Adrenal gland (tissue), 12 donors: ENCODE measurements around the gene UBE2J2. TPM values are rescaled to one million over a fixed set of nuclear protein-coding genes. Genes with fewer than 3 reads are reported as not detected.
A peak's percentile ranks its signal among the peaks of the same experiment; 100 is the strongest.

Experiments
- DNase-seq, 7 donors: peaks; one replicate each; pipeline ENCODE4 v3.0.0-alpha.2; 2019 to 2020
- H3K27ac ChIP-seq, 5 donors: fragments of 200-600 bp; sonication (generic) in 4 of 5; 1 replicate in 3 of 5; 2 replicates in 2 of 5; pipeline versions ENCODE4 v1.5.1 to v1.8.0; 2016 to 2020; ENCODE audit warnings: mild to moderate bottlenecking in 1 of 5
- H3K27me3 ChIP-seq: fragments of 200-600 bp; 2 replicates; pipeline ENCODE4 v1.8.0; 2021
- H3K36me3 ChIP-seq, 2 donors: fragments of 200-600 bp; replicated peaks in 1 of 2; 1 replicate in 1 of 2; 2 replicates in 1 of 2; pipeline versions ENCODE4 v1.5.1 to v1.8.0; 2018 to 2022
- H3K4me1 ChIP-seq, 2 donors: fragments of 200-600 bp; replicated peaks in 1 of 2; 1 replicate in 1 of 2; 2 replicates in 1 of 2; pipeline versions ENCODE4 v1.5.1 to v1.8.0; 2018 to 2021
- H3K4me3 ChIP-seq, 4 donors: fragments of 200-600 bp; sonication (generic) in 3 of 4; one replicate each; pipeline ENCODE4 v1.5.1; 2016 to 2018
- H3K9me3 ChIP-seq, 3 donors: fragments of 200-600 bp; sonication (generic) in 1 of 3; replicated peaks in 1 of 3; 1 replicate in 2 of 3; 2 replicates in 1 of 3; pipeline versions ENCODE4 v1.5.1 to v1.8.0; 2016 to 2021
- POLR2A ChIP-seq, 2 donors: fragments of 450-650 bp; IDR thresholded peaks; one replicate each; pipeline ENCODE4 v1.6.1; 2017; ENCODE audit warnings: antibody characterized with exemption in 2 of 2, mild to moderate bottlenecking in 2 of 2, moderate library complexity in 1 of 2
- WGBS, 4 donors: extraction: QIAGEN DNeasy Blood & Tissue Kit in 2 of 4; methylation state at CpG; one replicate each; pipeline versions ENCODE4 v1.1.5 to v1.1.7; 2013 to 2017; 5-methylcytosine and 5-hydroxymethylcytosine counted together
- intact Hi-C, 2 donors: fragments of 100-400 bp; cut with DNase I; formaldehyde crosslinking; loops; one replicate each; pipeline versions ENCODE4 v1.14.1 to v1.15.0; 2022 to 2023
- polyA plus RNA-seq, 3 donors: library from polyadenylated mRNA; stranded (reverse); fragments of 200-250 nt in 2 of 3; fragments of 350-450 nt in 1 of 3; fragmentation: Illumina TruSeq in 1 of 3; extraction: RNeasy Lipid Tissue Mini Kit (QIAGEN cat#74804) in 1 of 3; gene quantifications; one replicate each; pipeline ENCODE4 v1.2.3, GENCODE V29; 2013 to 2014
- total RNA-seq, 9 donors: library from RNA; depleted of rRNA in 4 of 9; stranded (reverse); fragments of >200 nt in 4 of 9; fragments of 120-200 nt in 1 of 9; fragmentation: NEBNext Ultra II Directional in 1 of 9; extraction: Animal tissue kit (Norgen Biotek cat#: 25700) in 1 of 9; gene quantifications; one replicate each; pipeline versions ENCODE4 v1.1.0 to v1.2.4, GENCODE V29; 2013 to 2023
- TF ChIP-seq, protein P1 (sequence below), 6 experiments: fragments of 450-650 bp in 4 of 6; fragments of 200-600 bp in 2 of 6; sonication (generic) in 1 of 6; IDR thresholded peaks; 1 replicate in 5 of 6; 2 replicates in 1 of 6; pipeline versions ENCODE4 v1.5.1 to v1.8.0; 2016 to 2021; ENCODE audit warnings: antibody characterized with exemption in 6 of 6, mild to moderate bottlenecking in 2 of 6, moderate library complexity in 1 of 6
- donor health status: healthy with polysubstance abuse.
- donor health status: Bipolar disorder and iron deficiency.
- donor health status: DM: yes; HTN: yes; CAD: no.
- donor health status: DM: no; HTN: no; CAD: no.
- donor health status: DM: no; HTN: no; CAD: no.
- donor health status: DM: yes; HTN: yes; CAD: no.

UBE2J2 gene
- total and polyA plus RNA-seq, 12 donors: 30.1 to 74.4 (median 49.8) TPM

GRCh38 chr1:1307261-1307922 is 33.7 kb upstream of the UBE2J2 start:
- WGBS, 4 donors: 0 to 2% (median 1%) methylated on average over 10 to 80 of the region's 83 CpGs
- no peaks in the 10 kb centered on the region for H3K9me3 ChIP-seq
- TF ChIP-seq, protein P1, sequence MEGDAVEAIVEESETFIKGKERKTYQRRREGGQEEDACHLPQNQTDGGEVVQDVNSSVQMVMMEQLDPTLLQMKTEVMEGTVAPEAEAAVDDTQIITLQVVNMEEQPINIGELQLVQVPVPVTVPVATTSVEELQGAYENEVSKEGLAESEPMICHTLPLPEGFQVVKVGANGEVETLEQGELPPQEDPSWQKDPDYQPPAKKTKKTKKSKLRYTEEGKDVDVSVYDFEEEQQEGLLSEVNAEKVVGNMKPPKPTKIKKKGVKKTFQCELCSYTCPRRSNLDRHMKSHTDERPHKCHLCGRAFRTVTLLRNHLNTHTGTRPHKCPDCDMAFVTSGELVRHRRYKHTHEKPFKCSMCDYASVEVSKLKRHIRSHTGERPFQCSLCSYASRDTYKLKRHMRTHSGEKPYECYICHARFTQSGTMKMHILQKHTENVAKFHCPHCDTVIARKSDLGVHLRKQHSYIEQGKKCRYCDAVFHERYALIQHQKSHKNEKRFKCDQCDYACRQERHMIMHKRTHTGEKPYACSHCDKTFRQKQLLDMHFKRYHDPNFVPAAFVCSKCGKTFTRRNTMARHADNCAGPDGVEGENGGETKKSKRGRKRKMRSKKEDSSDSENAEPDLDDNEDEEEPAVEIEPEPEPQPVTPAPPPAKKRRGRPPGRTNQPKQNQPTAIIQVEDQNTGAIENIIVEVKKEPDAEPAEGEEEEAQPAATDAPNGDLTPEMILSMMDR (IDR thresholded peaks at IDR 0.05): no peak
- peak; percentile 49 to 51 for TF ChIP-seq POLR2A (IDR thresholded peaks at IDR 0.05)
- H3K27me3 ChIP-seq: no peaks in the 10 kb centered on the region
- H3K36me3 ChIP-seq: peaks cover 0 to 25% of the 10 kb centered on the region in 2 donors
- peak overlapping the region in 4 of 5 donors; percentile 4 to 96 (median 87) for H3K27ac ChIP-seq
- DNase-seq: peak in 4 of 7 donors; percentile 44 to 61 (median 48)
- H3K4me1 ChIP-seq: peaks cover 40 to 45% of the 10 kb centered on the region in 2 donors
- H3K4me3 ChIP-seq: peak overlapping the region in 3 of 4 donors; percentile 32 to 97 (median 56)
- intact Hi-C loops: no loop called here

DNA sequence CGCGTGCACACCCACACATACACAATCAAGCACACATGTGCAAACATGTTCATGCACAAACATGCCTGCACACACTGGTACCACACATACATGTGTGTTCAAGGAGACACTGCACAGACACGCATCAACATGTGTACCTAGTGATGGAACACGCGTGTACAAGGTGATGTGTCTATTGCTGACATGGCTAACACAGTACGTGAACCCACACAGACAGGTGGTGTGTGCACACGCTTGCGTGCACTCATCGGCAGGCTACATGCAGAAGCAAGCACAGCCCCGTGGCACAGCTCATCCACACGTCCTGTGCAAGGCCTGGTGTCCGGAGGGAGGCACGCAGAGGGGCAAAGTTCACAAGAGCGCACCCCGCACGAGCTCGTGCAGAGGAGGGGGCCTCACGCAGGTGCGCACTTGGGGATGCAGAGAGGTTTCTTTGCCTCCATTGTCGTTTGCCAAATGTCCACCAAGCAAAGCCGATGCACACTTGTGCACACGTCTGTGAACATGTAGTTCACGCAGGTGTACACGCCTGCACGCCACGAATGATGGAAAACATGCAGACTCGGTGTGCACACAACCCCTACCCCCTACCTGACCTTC is 33.1 kb upstream of the UBE2J2 start:
- intact Hi-C loops: no loop called here
- peaks cover 0 to 19% of the 10 kb centered on the region in 2 donors for H3K36me3 ChIP-seq
- no peak for DNase-seq
- TF ChIP-seq POLR2A (IDR thresholded peaks at IDR 0.05): no peak
- TF ChIP-seq, protein P1 (IDR thresholded peaks at IDR 0.05): no peak
- H3K4me3 ChIP-seq: peak overlapping the region in 3 of 4 donors; percentile 32 to 97 (median 56)
- H3K27ac ChIP-seq: peak overlapping the region in 1 of 5 donors; percentile 96
- peaks cover 40 to 45% of the 10 kb centered on the region in 2 donors for H3K4me1 ChIP-seq
- H3K9me3 ChIP-seq: no peaks in the 10 kb centered on the region
- H3K27me3 ChIP-seq: no peaks in the 10 kb centered on the region
- 28 to 50% (median 33%) methylated on average over 12 to 27 of the region's 27 CpGs for whole genome bisulfite sequencing, 4 donors

GRCh38 chr1:1306070-1306660 is 32.5 kb upstream of the UBE2J2 start:
- no peaks in the 10 kb centered on the region for H3K9me3 ChIP-seq
- H3K4me1 ChIP-seq: peaks cover 40 to 45% of the 10 kb centered on the region in 2 donors
- peak overlapping the region in 1 of 4 donors; percentile 97 for H3K4me3 ChIP-seq
- H3K27me3 ChIP-seq: no peaks in the 10 kb centered on the region
- H3K27ac ChIP-seq: peak overlapping the region in 3 of 5 donors; percentile 37 to 93 (median 87)
- 19 to 36% (median 30%) methylated on average over 6 to 11 of the region's 11 CpGs for WGBS, 4 donors
- intact Hi-C loops: no loop called here
- peaks cover 0 to 13% of the 10 kb centered on the region in 2 donors for H3K36me3 ChIP-seq
- TF ChIP-seq, protein P1 (IDR thresholded peaks at IDR 0.05): no peak
- TF ChIP-seq POLR2A (IDR thresholded peaks at IDR 0.05): no peak
- no peak for DNase-seq
